OCI-LY1 (cell line): ENCODE data around the gene FLAD1.

Source experiments
- EZH2 ChIP-seq: fragments of 200-600 bp; sonication (generic), shearing (Covaris generic); IDR thresholded peaks from 2 replicates; pipeline ENCODE4 v1.8.0; 2017; ENCODE audit warnings: borderline replicate concordance, mixed run types, mild to moderate bottlenecking, antibody characterized with exemption, low read length, moderate library complexity, mixed read lengths
- TF ChIP-seq, protein P1 (sequence below): fragments of 200-600 bp; sonication (generic), shearing (Covaris generic); IDR thresholded peaks from 2 replicates; pipeline ENCODE4 v1.5.1; 2017; ENCODE audit warnings: mild to moderate bottlenecking, antibody characterized with exemption, low read length, moderate library complexity, mixed read lengths

DNA sequence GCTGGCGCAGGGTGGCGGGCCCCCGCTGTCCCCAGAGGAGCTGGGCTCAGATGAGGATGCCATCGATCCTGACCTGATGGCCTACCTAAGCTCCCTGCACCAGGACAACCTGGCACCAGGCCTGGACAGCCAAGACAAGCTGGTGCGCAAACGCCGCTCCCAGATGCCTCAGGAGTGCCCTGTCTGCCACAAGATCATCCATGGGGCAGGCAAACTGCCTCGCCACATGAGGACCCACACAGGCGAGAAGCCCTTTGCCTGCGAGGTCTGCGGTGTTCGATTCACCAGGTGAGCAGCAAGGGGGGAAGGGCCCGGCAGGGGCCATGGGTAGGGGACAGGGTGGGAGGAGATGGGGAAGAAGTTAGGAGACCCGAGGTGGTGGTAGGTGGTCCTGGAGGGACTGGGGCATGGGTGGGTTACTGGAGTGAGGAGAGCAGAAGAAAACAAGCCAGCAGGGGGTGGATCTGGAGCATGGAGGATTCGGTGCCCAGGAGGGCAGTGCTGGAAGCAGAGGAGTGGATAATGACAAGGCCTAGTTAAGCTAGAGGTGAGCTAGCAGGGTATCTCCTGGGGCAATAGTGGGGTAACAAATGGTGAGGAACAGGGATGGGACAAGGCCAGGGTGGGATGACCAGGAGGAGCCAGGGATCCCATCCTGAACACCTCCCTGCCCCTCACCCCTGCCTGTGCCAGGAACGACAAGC, 32.5 kb downstream of the FLAD1 start:
- TF ChIP-seq, protein P1, sequence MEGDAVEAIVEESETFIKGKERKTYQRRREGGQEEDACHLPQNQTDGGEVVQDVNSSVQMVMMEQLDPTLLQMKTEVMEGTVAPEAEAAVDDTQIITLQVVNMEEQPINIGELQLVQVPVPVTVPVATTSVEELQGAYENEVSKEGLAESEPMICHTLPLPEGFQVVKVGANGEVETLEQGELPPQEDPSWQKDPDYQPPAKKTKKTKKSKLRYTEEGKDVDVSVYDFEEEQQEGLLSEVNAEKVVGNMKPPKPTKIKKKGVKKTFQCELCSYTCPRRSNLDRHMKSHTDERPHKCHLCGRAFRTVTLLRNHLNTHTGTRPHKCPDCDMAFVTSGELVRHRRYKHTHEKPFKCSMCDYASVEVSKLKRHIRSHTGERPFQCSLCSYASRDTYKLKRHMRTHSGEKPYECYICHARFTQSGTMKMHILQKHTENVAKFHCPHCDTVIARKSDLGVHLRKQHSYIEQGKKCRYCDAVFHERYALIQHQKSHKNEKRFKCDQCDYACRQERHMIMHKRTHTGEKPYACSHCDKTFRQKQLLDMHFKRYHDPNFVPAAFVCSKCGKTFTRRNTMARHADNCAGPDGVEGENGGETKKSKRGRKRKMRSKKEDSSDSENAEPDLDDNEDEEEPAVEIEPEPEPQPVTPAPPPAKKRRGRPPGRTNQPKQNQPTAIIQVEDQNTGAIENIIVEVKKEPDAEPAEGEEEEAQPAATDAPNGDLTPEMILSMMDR: no peak
- no peak for TF ChIP-seq EZH2
